A549 (cell line): Measurements from ENCODE around the gene BCKDK. TPM values are rescaled to one million over a fixed set of nuclear protein-coding genes. Genes with fewer than 3 reads are reported as not detected.

Experiments
- ATAC-seq, 2 experiments: fragments of 200-7000 bp in 1 of 2; fragments of >200 bp in 1 of 2; cut with Nextera tagmentation in 1 of 2; cut with Tn5 transposase in 1 of 2; 3 replicates each; pipeline versions ENCODE4 v1.8.0 to v1.9.1; 2018 to 2020; ENCODE audit warnings: mild to moderate bottlenecking in 1 of 2, moderate library complexity in 1 of 2
- CTCF ChIA-PET: fragments of 300-600 bp; sonication (Branson Sonifier 250); formaldehyde crosslinking; extraction: SDS; loops from one replicate; lab custom pipeline; 2021; ENCODE audit warnings: antibody characterized with exemption, inconsistent platforms; lab: Yijun Ruan, JAX
- POLR2A ChIA-PET: fragments of 350-600 bp; formaldehyde crosslinking; extraction: SDS; loops from one replicate; lab custom pipeline; 2021; ENCODE audit warnings: antibody characterized with exemption, inconsistent platforms; lab: Yijun Ruan, JAX
- DNase-seq, 2 experiments: peaks; one replicate each; pipeline versions ENCODE4 v3.0.0 to v3.0.0-alpha.2; 2011 to 2016; ENCODE audit warnings: low read depth in 1 of 2, low spot score in 1 of 2
- FAIRE-seq: peaks from 2 replicates; lab custom pipeline; 2011; peaks lifted over from hg19 to GRCh38; lab: Jason Lieb, UNC
- H3K27ac ChIP-seq, 2 experiments: fragments of >200 bp; sonication (Bioruptor Twin); formaldehyde crosslinking; 3 replicates each; pipeline ENCODE4 v1.5.1; 2016 to 2017
- H3K4me1 ChIP-seq: fragments of >200 bp; sonication (Bioruptor Twin); formaldehyde crosslinking; 3 replicates; pipeline ENCODE4 v1.6.1; 2016
- H3K4me2 ChIP-seq: fragments of >200 bp; sonication (Bioruptor Twin); formaldehyde crosslinking; 3 replicates; pipeline ENCODE4 v1.6.1; 2016
- H3K4me3 ChIP-seq: fragments of >200 bp; sonication (Bioruptor Twin); formaldehyde crosslinking; 3 replicates; pipeline ENCODE4 v1.5.1; 2016
- H3K9me3 ChIP-seq: fragments of >200 bp; sonication (Bioruptor Twin); formaldehyde crosslinking; 3 replicates; pipeline ENCODE4 v1.6.1; 2016
- BHLHE40 ChIP-seq: IDR thresholded peaks from 2 replicates; pipeline ENCODE4 v1.6.1; 2012; ENCODE audit warnings: low read depth, low read length, inconsistent platforms
- CBX2 ChIP-seq: fragments of 200-600 bp; sonication (generic); IDR thresholded peaks from 2 replicates; pipeline ENCODE4 v1.6.1; 2016; ENCODE audit warnings: low read depth, mild to moderate bottlenecking, borderline replicate concordance
- CTCF ChIP-seq: fragments of >200 bp; sonication (Bioruptor Twin); formaldehyde crosslinking; IDR thresholded peaks from 3 replicates; pipeline ENCODE4 v1.5.1; 2016
- E2F6 ChIP-seq: IDR thresholded peaks from 2 replicates; pipeline ENCODE4 v1.6.1; 2012; ENCODE audit warnings: low read depth, borderline replicate concordance
- EHF ChIP-seq: fragments of 250-450 bp; sonication (Bioruptor Pico); IDR thresholded peaks from 2 replicates; pipeline ENCODE4 v1.5.0; 2020; ENCODE audit warnings: mild to moderate bottlenecking
- ELK1 ChIP-seq: fragments of 150-350 bp; IDR thresholded peaks from 2 replicates; pipeline ENCODE4 v1.6.1; 2014; ENCODE audit warnings: low read depth, mild to moderate bottlenecking, low read length
- FOSB ChIP-seq: fragments of 250-450 bp; sonication (Bioruptor Pico); IDR thresholded peaks from 2 replicates; pipeline ENCODE4 v1.5.0; 2020; ENCODE audit warnings: mild to moderate bottlenecking, moderate library complexity
- FOXS1 ChIP-seq: fragments of 250-450 bp; sonication (Bioruptor Pico); IDR thresholded peaks from 2 replicates; pipeline ENCODE4 v1.5.0; 2020; ENCODE audit warnings: mild to moderate bottlenecking, moderate library complexity
- HES2 ChIP-seq: fragments of >200 bp; sonication (Bioruptor Twin); formaldehyde crosslinking; IDR thresholded peaks from 2 replicates; pipeline ENCODE4 v1.6.1; 2016
- HMGXB4 ChIP-seq: fragments of 250-450 bp; sonication (Bioruptor Pico); IDR thresholded peaks from 2 replicates; pipeline ENCODE4 v1.5.0; 2021; ENCODE audit warnings: mild to moderate bottlenecking, moderate library complexity, borderline replicate concordance
- HOXB13 ChIP-seq: fragments of 250-450 bp; sonication (Bioruptor Pico); IDR thresholded peaks from 2 replicates; pipeline ENCODE4 v1.5.0; 2020; ENCODE audit warnings: low read depth, mild to moderate bottlenecking, moderate library complexity
- JUNB ChIP-seq: fragments of >200 bp; sonication (Bioruptor Twin); formaldehyde crosslinking; IDR thresholded peaks from 2 replicates; pipeline ENCODE4 v1.6.1; 2016
- MAFK ChIP-seq: fragments of 450-650 bp; IDR thresholded peaks from 2 replicates; pipeline ENCODE4 v1.6.1; 2014; ENCODE audit not compliant: partially characterized antibody
- MYC ChIP-seq: IDR thresholded peaks from 2 replicates; pipeline ENCODE4 v1.6.1; 2012; ENCODE audit warnings: mild to moderate bottlenecking, inconsistent platforms, low read length, improper control_type of control experiment, borderline replicate concordance
- NFE2L2 ChIP-seq: fragments of 150-350 bp; conservative IDR thresholded peaks from 2 replicates; pipeline ENCODE4 v1.6.1; 2014; ENCODE audit warnings: low read length
- POLR2AphosphoS2 ChIP-seq: conservative IDR thresholded peaks from 2 replicates; pipeline ENCODE4 v1.6.1; 2012; ENCODE audit warnings: low read length, improper control_type of control experiment, inconsistent platforms
- RARB ChIP-seq: fragments of 250-450 bp; sonication (Bioruptor Pico); IDR thresholded peaks from 2 replicates; pipeline ENCODE4 v1.8.0; 2021; ENCODE audit warnings: mild to moderate bottlenecking, moderate library complexity
- RCOR1 ChIP-seq: fragments of 150-350 bp; IDR thresholded peaks from 2 replicates; pipeline ENCODE4 v1.6.1; 2014; ENCODE audit warnings: antibody characterized with exemption, low read length, low read depth
- REST ChIP-seq: fragments of 200-600 bp; sonication (generic); IDR thresholded peaks from 2 replicates; pipeline ENCODE4 v1.6.1; 2016; ENCODE audit warnings: antibody characterized with exemption, mild to moderate bottlenecking, moderate library complexity
- RFX5 ChIP-seq: fragments of 450-650 bp; IDR thresholded peaks from 2 replicates; pipeline ENCODE4 v1.7.1; 2014; ENCODE audit warnings: antibody characterized with exemption, mild to moderate bottlenecking, moderate library complexity
- TFCP2L1 ChIP-seq: fragments of 250-450 bp; sonication (Bioruptor Pico); IDR thresholded peaks from 2 replicates; pipeline ENCODE4 v1.5.0; 2021; ENCODE audit warnings: mild to moderate bottlenecking
- TP53 ChIP-seq: fragments of 250-450 bp; sonication (Bioruptor Pico); IDR thresholded peaks from 2 replicates; pipeline ENCODE4 v1.5.0; 2021; ENCODE audit warnings: mild to moderate bottlenecking, moderate library complexity
- ZC3H11A ChIP-seq: fragments of 450-650 bp; IDR thresholded peaks from 2 replicates; pipeline ENCODE4 v1.6.1; 2014; ENCODE audit warnings: antibody characterized with exemption, mild to moderate bottlenecking
- ZNF302 ChIP-seq: fragments of 250-450 bp; sonication (Bioruptor Pico); IDR thresholded peaks from 2 replicates; pipeline ENCODE4 v1.9.0; 2021; ENCODE audit warnings: inconsistent platforms, mild to moderate bottlenecking, moderate library complexity
- WGBS: methylation state at CpG from one replicate; pipeline ENCODE4 v1.1.6; 2017; ENCODE audit errors: missing lambda C conversion rate; 5-methylcytosine and 5-hydroxymethylcytosine counted together
- polyA plus RNA-seq, 4 experiments: library from polyadenylated mRNA; depleted of rRNA in 3 of 4; stranded (reverse); fragments of >200 nt; fragmentation: RNase III in 1 of 4; extraction: RNeasy Plus Mini Kit Qiagen cat#74134 plus additional on column Dnase treatment in 1 of 4; gene quantifications; 2 replicates in 3 of 4; 3 replicates in 1 of 4; pipeline ENCODE4 v1.2.3, GENCODE V29; 2011 to 2017

BCKDK gene
- polyA plus RNA-seq, 2 of the 4 experiments (the other 2 are of a cell fraction) = 20.7 to 36.7 TPM

GRCh38 chr16:31107465-31107867, 720 bp upstream of the BCKDK start (continued):
- no peak for TF ChIP-seq REST
- TF ChIP-seq HMGXB4 = no peak
- TF ChIP-seq ZNF302 = no peak
- no peak for TF ChIP-seq POLR2AphosphoS2
- TF ChIP-seq ZC3H11A = no peak
- TF ChIP-seq TFCP2L1 (CRISPR knock-in tag) = no peak
- TF ChIP-seq RFX5 = no peak

GRCh38 chr16:31108794-31109558, 790 bp downstream of the BCKDK start:
- TF ChIP-seq TFCP2L1 (CRISPR knock-in tag) (no peak), HES2 (no peak), ELK1 (no peak), HOXB13 (CRISPR knock-in tag) (no peak), MAFK (no peak), RFX5 (no peak), CBX2 (no peak), BHLHE40 (no peak), EHF (CRISPR knock-in tag) (no peak), RCOR1 (no peak), FOXS1 (CRISPR knock-in tag) (no peak), JUNB (no peak), CTCF (no peak), NFE2L2 (no peak), TP53 (CRISPR knock-in tag) (no peak), FOSB (CRISPR knock-in tag) (no peak), RARB (no peak), E2F6 (no peak), MYC (no peak)
- TF ChIP-seq, all 56 proteins: peak for 0
- Histone ChIP-seq H3K27ac (peak overlapping the region; percentile 97 to 99), H3K4me1 (peaks cover 18% of the 10 kb centered on the region), H3K4me3 (peak overlapping the region; percentile 97), H3K9me3 (no peaks in the 10 kb centered on the region), H3K4me2 (peak overlapping the region; percentile 84)
- FAIRE-seq = no peak
- CTCF ChIA-PET = interaction anchor here (3.1 to 20.3 kb wide), 2 partner anchors 33 to 124 kb away, joined by 12 to 166 read pairs; partner anchors contain the start of gene HSD3B7
- peak in 1 of 2 experiments; percentile 5; a peak in 3 of 6 replicates for ATAC-seq
- POLR2A ChIA-PET = interaction anchor here (1.0 kb wide), 1 partner anchor 8 kb away, joined by 4 read pairs; the partner anchor contains the start of gene KAT8
- 73% methylated on average over 53 of the region's 57 CpGs for WGBS
- DNase-seq = no peak
